ENCODE measurements around the gene LDAF1.
"Not testable (repeated sequence)": the region's sequence is repeated elsewhere in the genome, so short reads cannot be mapped to it uniquely, and the experiment has no call there.

LDAF1 gene

DNA sequence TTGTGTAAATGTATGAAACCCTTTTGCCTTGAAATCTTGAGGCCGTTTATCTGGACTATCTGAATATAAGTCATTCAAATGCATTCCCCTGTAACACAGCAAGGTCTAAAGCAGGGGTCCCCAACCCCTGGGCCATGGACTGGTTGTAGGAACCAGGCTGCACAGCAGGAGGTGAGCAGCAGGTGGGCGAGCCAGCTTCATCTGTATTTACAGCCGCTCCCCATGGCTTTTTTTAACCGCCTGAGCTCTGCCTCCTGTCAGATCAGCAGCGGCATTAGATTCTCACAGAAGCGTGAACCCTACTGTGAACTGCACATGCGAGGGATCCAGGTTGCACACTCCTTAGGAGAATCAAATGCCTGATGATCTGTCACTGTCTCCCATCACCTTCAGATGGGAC is 32.0 kb upstream of the LDAF1 start:
- no peaks in the 10 kb centered on the region for H3K4me1 ChIP-seq
- TF ChIP-seq CTCF (IDR thresholded peaks at IDR 0.05; ENCODE audit: low read depth, low read length): no peak
- no peak for DNase-seq
- H3K4me3 ChIP-seq (ENCODE audit: low read depth, low read length): no peak overlapping the region
- H3K9me3 ChIP-seq: no peaks in the 10 kb centered on the region
- H3K36me3 ChIP-seq: no peaks in the 10 kb centered on the region
- H3K27me3 ChIP-seq: 0 out of 2 replicates have a peak, but pooled peaks cover 2% of the 10 kb centered on the region

DNA sequence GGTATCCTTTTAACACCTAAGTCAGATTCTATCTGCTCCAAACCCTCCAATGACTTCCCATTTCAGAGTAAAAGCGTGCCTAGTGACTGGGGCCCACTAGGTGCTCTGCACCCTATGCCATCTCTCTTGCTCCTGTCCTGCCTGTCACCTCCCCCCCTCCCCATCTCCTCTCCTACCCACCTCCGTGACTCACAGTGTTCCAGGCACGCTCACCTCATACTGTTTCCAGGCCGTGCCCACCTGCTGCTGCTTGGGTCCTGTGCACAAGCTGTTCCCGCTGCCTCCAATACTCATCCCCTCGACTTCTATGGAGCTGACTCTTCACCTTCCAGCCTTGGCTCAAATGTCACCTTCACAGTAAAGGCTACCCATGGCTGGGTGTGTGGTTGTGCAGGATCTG is 29.5 kb upstream of the LDAF1 start:
- no peak for TF ChIP-seq CTCF (IDR thresholded peaks at IDR 0.05; ENCODE audit: low read depth, low read length)
- no peak overlapping the region for H3K4me3 ChIP-seq (ENCODE audit: low read depth, low read length)
- H3K4me1 ChIP-seq: no peaks in the 10 kb centered on the region
- H3K36me3 ChIP-seq: no peaks in the 10 kb centered on the region
- no peaks in the 10 kb centered on the region for H3K9me3 ChIP-seq
- H3K27me3 ChIP-seq: 0 out of 2 replicates have a peak, but pooled peaks cover 2% of the 10 kb centered on the region
- no peak for DNase-seq

DNA sequence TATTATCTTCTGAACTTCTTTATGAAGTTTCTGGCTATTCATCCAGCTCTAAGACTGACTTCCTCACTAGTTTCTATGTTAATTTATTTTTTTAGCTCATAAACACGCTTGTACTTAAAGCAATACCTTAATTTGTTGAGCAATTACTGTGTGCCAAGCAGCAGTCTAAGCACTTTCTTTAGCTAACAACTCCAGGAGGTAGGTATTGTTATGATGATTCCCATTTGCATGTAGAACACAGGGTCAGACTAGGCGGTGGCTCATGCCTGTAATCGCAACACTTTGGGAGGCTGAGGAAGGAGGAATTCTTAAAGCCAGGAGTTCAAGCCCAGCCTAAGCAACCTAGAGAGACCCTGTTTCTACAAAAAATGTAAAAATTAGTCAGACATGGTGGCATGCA is 27.7 kb upstream of the LDAF1 start:
- no peak for DNase-seq
- no peaks in the 10 kb centered on the region for H3K4me1 ChIP-seq
- no peaks in the 10 kb centered on the region for H3K9me3 ChIP-seq
- no peak for TF ChIP-seq CTCF (IDR thresholded peaks at IDR 0.05; ENCODE audit: low read depth, low read length)
- no peaks in the 10 kb centered on the region for H3K36me3 ChIP-seq
- H3K27me3 ChIP-seq: 0 out of 2 replicates have a peak, but pooled peaks cover 2% of the 10 kb centered on the region
- no peak overlapping the region for H3K4me3 ChIP-seq (ENCODE audit: low read depth, low read length)

- Histone ChIP-seq H3K4me3 (ENCODE audit: low read depth, low read length) (no peak overlapping the region), H3K36me3 (no peaks in the 10 kb centered on the region), H3K9me3 (no peaks in the 10 kb centered on the region), H3K27me3 (0 out of 2 replicates have a peak, but pooled peaks cover 2% of the 10 kb centered on the region), H3K4me1 (no peaks in the 10 kb centered on the region)
- no peak for TF ChIP-seq CTCF (IDR thresholded peaks at IDR 0.05; ENCODE audit: low read depth, low read length)
- DNase-seq: no peak
Measured at GRCh38 chr16:21134053-21134452, 24.4 kb upstream of the LDAF1 start.

DNA sequence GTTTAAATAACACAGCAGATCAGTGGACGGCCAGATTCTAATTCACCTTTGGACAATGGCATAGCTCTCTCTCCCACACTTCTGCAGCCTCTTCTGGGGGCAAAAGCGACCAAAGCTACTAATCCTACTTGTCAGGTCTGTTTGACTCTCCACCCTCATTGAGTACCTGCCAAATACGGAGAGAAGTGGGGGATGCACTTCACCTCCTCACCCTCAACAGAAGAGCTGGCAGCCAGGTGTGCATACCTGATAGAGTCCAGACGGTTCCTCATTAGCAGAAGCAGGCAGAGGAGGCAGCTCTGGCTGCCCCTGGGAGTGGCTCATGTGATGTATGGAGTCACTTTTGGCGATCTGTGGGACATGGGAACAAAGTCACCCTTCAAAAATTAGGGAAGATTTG is 12.7 kb upstream of the LDAF1 start:
- H3K9me3 ChIP-seq: no peaks in the 10 kb centered on the region
- no peaks in the 10 kb centered on the region for H3K36me3 ChIP-seq
- H3K4me3 ChIP-seq (ENCODE audit: low read depth, low read length): no peak overlapping the region
- no peaks in the 10 kb centered on the region for H3K4me1 ChIP-seq
- peaks cover 3% of the 10 kb centered on the region; the same call in 1 of the 2 replicates for H3K27me3 ChIP-seq
- no peak for DNase-seq
- no peak for TF ChIP-seq CTCF (IDR thresholded peaks at IDR 0.05; ENCODE audit: low read depth, low read length)

GRCh38 chr16:21150375-21151001 is 8.0 kb upstream of the LDAF1 start, which contains the start of gene DNAH3:
TSS of gene DNAH3 (minus strand) at chr16:21150846. CDS start at chr16:21150319, 527 bp downstream.
- H3K36me3 ChIP-seq: no peaks in the 10 kb centered on the region
- TF ChIP-seq CTCF (IDR thresholded peaks at IDR 0.05; ENCODE audit: low read depth, low read length): no peak
- H3K4me1 ChIP-seq: no peaks in the 10 kb centered on the region
- no peak within 1 kb of the TSS for H3K4me3 ChIP-seq (ENCODE audit: low read depth, low read length)
- H3K27me3 ChIP-seq: peaks cover 3% of the 10 kb centered on the region
- no peaks in the 10 kb centered on the region for H3K9me3 ChIP-seq
- no peak for DNase-seq

GRCh38 chr16:21152160-21153030 is 6.1 kb upstream of the LDAF1 start:
- not testable (repeated sequence) for H3K27me3 ChIP-seq; H3K36me3 ChIP-seq; H3K4me1 ChIP-seq; DNase-seq; H3K9me3 ChIP-seq; H3K4me3 ChIP-seq (ENCODE audit: low read depth, low read length)

DNA sequence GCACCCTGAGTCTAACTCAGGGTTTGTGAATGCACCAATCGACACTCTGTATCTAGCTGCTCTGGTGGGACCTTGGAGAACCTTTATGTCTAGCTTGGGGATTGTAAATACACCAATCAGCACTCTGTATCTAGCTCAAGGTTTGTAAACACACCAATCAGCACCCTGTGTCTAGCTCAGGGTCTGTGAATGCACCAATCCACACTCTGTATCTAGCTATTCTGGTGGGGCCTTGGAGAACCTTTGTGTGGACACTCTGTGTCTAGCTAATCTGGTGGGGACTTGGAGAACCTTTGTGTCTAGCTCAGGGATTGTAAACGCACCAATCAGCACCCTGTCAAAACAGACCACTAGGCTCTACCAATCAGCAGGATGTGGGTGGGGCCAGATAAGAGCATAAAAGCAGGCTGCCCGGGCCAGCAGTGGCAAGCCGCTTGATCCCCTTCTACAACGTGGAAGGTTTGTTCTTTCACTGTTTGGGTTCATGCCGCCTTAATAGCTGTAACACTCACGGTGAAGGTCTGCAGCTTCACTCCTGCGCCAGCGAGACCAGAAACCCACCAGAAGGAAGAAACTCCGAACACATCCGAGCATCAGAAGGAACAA is 5.2 kb upstream of the LDAF1 start:
- not testable (repeated sequence) for DNase-seq; H3K4me1 ChIP-seq; H3K36me3 ChIP-seq; H3K27me3 ChIP-seq; H3K4me3 ChIP-seq (ENCODE audit: low read depth, low read length); H3K9me3 ChIP-seq

All from BE2C (cell line).